Esophagus mucosa (tissue), 1 donor: ENCODE results near the gene SDR42E1. TPM values are rescaled to one million over a fixed set of nuclear protein-coding genes. Genes with fewer than 3 reads are reported as not detected.

Experiments used
- total RNA-seq: library from RNA; stranded (reverse); gene quantifications from one replicate; pipeline ENCODE4 v1.2.4, GENCODE V29; 2023
- donor health status: DM: yes; HTN: yes; CAD: no.

The SDR42E1 gene
- total RNA-seq, 1 donor from 2014 or later = 14.5 TPM

Other genes starting within 250 kb of the SDR42E1 start
- gene PLCG2, start 232.2 kb downstream of the SDR42E1 start, total RNA-seq = 8.6 TPM
- 1.7 TPM for gene HSD17B2, start 23.8 kb upstream of the SDR42E1 start, total RNA-seq
- gene MPHOSPH6, start 158.8 kb upstream of the SDR42E1 start, total RNA-seq = 24.6 TPM